Breast epithelium (tissue), 4 donors: Measurements from ENCODE around the gene PPARG. TPM values are rescaled to one million over a fixed set of nuclear protein-coding genes. Genes with fewer than 3 reads are reported as not detected.
A peak's percentile ranks its signal among the peaks of the same experiment; 100 is the strongest.

Experiments used
- DNase-seq, 2 donors: peaks; one replicate each; pipeline ENCODE4 v3.0.0-alpha.2; 2019; ENCODE audit warnings: low spot score in 2 of 2
- H3K27ac ChIP-seq, 2 donors: fragments of 200-600 bp; sonication (generic) in 1 of 2; one replicate each; pipeline ENCODE4 v1.5.1; 2016 to 2019; ENCODE audit warnings: mild to moderate bottlenecking in 1 of 2
- H3K27me3 ChIP-seq, 2 donors: fragments of 200-600 bp; sonication (generic) in 1 of 2; one replicate each; pipeline versions ENCODE4 v1.5.1 to v1.6.0; 2017 to 2019; ENCODE audit warnings: control low read depth in 1 of 2, mild to moderate bottlenecking in 1 of 2
- H3K36me3 ChIP-seq: fragments of 200-600 bp; one replicate; pipeline ENCODE4 v1.5.1; 2019
- H3K4me1 ChIP-seq, 2 donors: fragments of 200-600 bp; sonication (generic); one replicate each; pipeline ENCODE4 v1.5.1; 2016 to 2019; ENCODE audit warnings: control low read depth in 1 of 2
- H3K4me3 ChIP-seq, 3 donors: fragments of 200-600 bp; sonication (generic); 1 replicate in 2 of 3; 2 replicates in 1 of 3; pipeline ENCODE4 v1.5.1; 2016 to 2019; ENCODE audit warnings: mild to moderate bottlenecking in 3 of 3, moderate library complexity in 2 of 3
- H3K9me3 ChIP-seq, 2 donors: fragments of 200-600 bp; sonication (generic) in 1 of 2; one replicate each; pipeline ENCODE4 v1.5.1; 2016 to 2019; ENCODE audit warnings: control low read depth in 1 of 2
- CTCF ChIP-seq, 3 donors: fragments of 450-650 bp; IDR thresholded peaks; one replicate each; pipeline ENCODE4 v1.5.1; 2016 to 2017; ENCODE audit warnings: antibody characterized with exemption in 3 of 3, mild to moderate bottlenecking in 3 of 3, moderate library complexity in 3 of 3
- POLR2A ChIP-seq: fragments of 450-650 bp; IDR thresholded peaks from one replicate; pipeline ENCODE4 v1.6.1; 2016; ENCODE audit warnings: antibody characterized with exemption, mild to moderate bottlenecking, moderate library complexity
- POLR2AphosphoS5 ChIP-seq, 3 donors: sonication (generic); formaldehyde crosslinking; IDR thresholded peaks; one replicate each; pipeline ENCODE4 v1.6.1; 2017; ENCODE audit warnings: antibody characterized with exemption in 3 of 3
- intact Hi-C: fragments of 100-400 bp; cut with DNase I; formaldehyde crosslinking; loops from one replicate; pipeline ENCODE4 v1.15.1; 2023; ENCODE audit warnings: low total_unique reads
- total RNA-seq, 3 donors: library from RNA; depleted of rRNA; stranded (reverse); fragments of >200 nt; gene quantifications; one replicate each; pipeline ENCODE4 v1.1.0, GENCODE V29; 2016

The PPARG gene
- total RNA-seq, 3 donors from 2014 or later: 44.2 to 359 (median 96.0) TPM

GRCh38 chr3:12351145-12351544 lies 62.3 kb downstream of the PPARG start:
- TF ChIP-seq POLR2AphosphoS5 (IDR thresholded peaks at IDR 0.05): peak in 1 of 3 donors; percentile 38
- no peak for TF ChIP-seq CTCF (IDR thresholded peaks at IDR 0.05)
- no peaks in the 10 kb centered on the region for H3K27me3 ChIP-seq
- H3K4me1 ChIP-seq: peaks cover 0 to 12% of the 10 kb centered on the region in 2 donors
- no peak overlapping the region for H3K4me3 ChIP-seq
- intact Hi-C loops: no loop called here
- H3K9me3 ChIP-seq: no peaks in the 10 kb centered on the region
- no peaks in the 10 kb centered on the region for H3K36me3 ChIP-seq
- H3K27ac ChIP-seq: peak overlapping the region in 1 of 2 donors; percentile 13
- DNase-seq: no peak

DNA sequence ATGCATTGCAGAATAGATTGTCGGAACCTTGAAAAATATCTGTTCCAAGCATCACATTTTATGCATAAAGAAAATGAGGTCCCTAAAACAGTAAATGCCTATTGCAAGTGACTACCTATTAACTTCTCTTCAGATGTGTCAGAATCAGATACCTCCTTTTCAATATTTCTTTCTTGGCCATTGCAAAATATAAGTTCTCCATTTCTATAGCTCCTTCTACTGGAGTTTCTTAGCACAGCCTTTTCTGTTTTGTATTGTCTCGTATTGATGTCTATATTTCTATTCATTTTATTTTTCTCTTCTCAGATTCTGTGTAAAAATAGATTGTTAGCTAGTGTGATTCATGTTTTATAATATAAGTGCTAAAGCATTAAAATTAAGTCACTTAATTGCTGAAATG lies 63.4 kb downstream of the PPARG start:
- no peak for TF ChIP-seq POLR2AphosphoS5 (IDR thresholded peaks at IDR 0.05)
- H3K27ac ChIP-seq: no peak overlapping the region
- H3K4me1 ChIP-seq: peaks cover 0 to 12% of the 10 kb centered on the region in 2 donors
- H3K9me3 ChIP-seq: no peaks in the 10 kb centered on the region
- H3K36me3 ChIP-seq: no peaks in the 10 kb centered on the region
- no peaks in the 10 kb centered on the region for H3K27me3 ChIP-seq
- intact Hi-C loops: no loop called here
- no peak for DNase-seq
- no peak overlapping the region for H3K4me3 ChIP-seq

- Histone ChIP-seq H3K4me1 (peaks cover 0 to 12% of the 10 kb centered on the region in 2 donors), H3K9me3 (no peaks in the 10 kb centered on the region), H3K27ac (no peak overlapping the region), H3K4me3 (no peak overlapping the region), H3K36me3 (no peaks in the 10 kb centered on the region), H3K27me3 (no peaks in the 10 kb centered on the region)
- DNase-seq: no peak
- TF ChIP-seq POLR2AphosphoS5 (IDR thresholded peaks at IDR 0.05) (no peak), POLR2A (no peak), CTCF (IDR thresholded peaks at IDR 0.05) (no peak)
- intact Hi-C loops: no loop called here
Observed at GRCh38 chr3:12352755-12353154, 63.9 kb downstream of the PPARG start.

- Histone ChIP-seq H3K4me3 (no peak overlapping the region), H3K27me3 (no peaks in the 10 kb centered on the region), H3K9me3 (no peaks in the 10 kb centered on the region), H3K36me3 (no peaks in the 10 kb centered on the region), H3K27ac (no peak overlapping the region), H3K4me1 (peaks cover 0 to 12% of the 10 kb centered on the region in 2 donors)
- TF ChIP-seq POLR2A (no peak), POLR2AphosphoS5 (IDR thresholded peaks at IDR 0.05) (peak in 1 of 3 donors; percentile 61)
- DNase-seq: no peak
- intact Hi-C loops: no loop called here
Observed at GRCh38 chr3:12353796-12354525, 65.1 kb downstream of the PPARG start.

GRCh38 chr3:12356175-12356574 lies 67.3 kb downstream of the PPARG start:
- Histone ChIP-seq H3K9me3 (peaks cover 0 to under 1% of the 10 kb centered on the region in 2 donors), H3K36me3 (no peaks in the 10 kb centered on the region), H3K4me3 (no peak overlapping the region), H3K27me3 (no peaks in the 10 kb centered on the region), H3K4me1 (peaks cover 0 to 6% of the 10 kb centered on the region in 2 donors), H3K27ac (no peak overlapping the region)
- DNase-seq: no peak
- TF ChIP-seq POLR2AphosphoS5 (IDR thresholded peaks at IDR 0.05) (no peak), CTCF (IDR thresholded peaks at IDR 0.05) (no peak), POLR2A (no peak)
- intact Hi-C loops: no loop called here

DNA sequence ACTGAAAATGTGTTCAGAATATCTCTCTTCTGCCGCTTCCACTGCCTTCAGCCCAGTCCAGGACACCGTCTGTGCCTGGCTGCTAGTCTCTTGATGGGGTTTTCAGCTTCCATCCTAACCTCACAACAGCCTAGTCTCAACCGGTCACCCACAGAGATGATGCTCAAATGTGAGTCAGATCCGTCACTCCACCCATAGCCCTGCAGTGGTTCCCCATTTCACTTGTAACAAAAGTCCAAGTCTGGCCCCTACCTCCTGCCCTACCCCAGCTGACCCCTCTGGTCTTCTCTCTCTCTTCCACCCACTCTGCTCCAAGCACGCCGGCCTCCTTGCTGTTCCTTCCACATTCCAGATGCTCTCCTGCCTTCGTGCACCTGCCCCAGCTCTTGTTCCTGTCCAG lies 68.1 kb downstream of the PPARG start:
- intact Hi-C loops: no loop called here
- H3K4me3 ChIP-seq: no peak overlapping the region
- no peak overlapping the region for H3K27ac ChIP-seq
- no peak for DNase-seq
- no peaks in the 10 kb centered on the region for H3K36me3 ChIP-seq
- no peak for TF ChIP-seq POLR2AphosphoS5 (IDR thresholded peaks at IDR 0.05)
- TF ChIP-seq CTCF (IDR thresholded peaks at IDR 0.05): no peak
- TF ChIP-seq POLR2A: no peak
- no peaks in the 10 kb centered on the region for H3K4me1 ChIP-seq
- no peaks in the 10 kb centered on the region for H3K27me3 ChIP-seq
- H3K9me3 ChIP-seq: peaks cover 0 to 5% of the 10 kb centered on the region in 2 donors
